Osteocyte (in vitro differentiated cells): ENCODE data around the gene SLC7A6OS. TPM values are rescaled to one million over a fixed set of nuclear protein-coding genes. Genes with fewer than 3 reads are reported as not detected.

Experiments used
- DNase-seq: peaks from one replicate; pipeline ENCODE4 v3.0.0; 2021; ENCODE audit warnings: mixed read lengths; ENCODE audit not compliant: unreplicated experiment; ENCODE audit errors: extremely low spot score
- H3K27ac Mint-ChIP-seq: one replicate; pipeline ENCODE4 v1.8.0; 2021; ENCODE audit warnings: mild to moderate bottlenecking, mixed read lengths; ENCODE audit not compliant: unreplicated experiment
- H3K27me3 Mint-ChIP-seq: one replicate; pipeline ENCODE4 v1.8.0; 2021; ENCODE audit warnings: mixed read lengths; ENCODE audit not compliant: unreplicated experiment
- H3K36me3 Mint-ChIP-seq: one replicate; pipeline ENCODE4 v1.8.0; 2021; ENCODE audit warnings: mixed read lengths; ENCODE audit not compliant: unreplicated experiment
- H3K4me1 Mint-ChIP-seq: one replicate; pipeline ENCODE4 v1.8.0; 2021; ENCODE audit warnings: mixed read lengths; ENCODE audit not compliant: unreplicated experiment
- H3K4me3 Mint-ChIP-seq: one replicate; pipeline ENCODE4 v1.8.0; 2021; ENCODE audit warnings: mild to moderate bottlenecking, moderate library complexity, mixed read lengths; ENCODE audit not compliant: unreplicated experiment
- H3K9me3 Mint-ChIP-seq: one replicate; pipeline ENCODE4 v1.8.0; 2021; ENCODE audit warnings: mixed read lengths; ENCODE audit not compliant: unreplicated experiment
- total RNA-seq: library from RNA; stranded (reverse); gene quantifications from 2 replicates; pipeline ENCODE4 v1.2.1, GENCODE V29; 2021
- TF ChIP-seq, protein P1 (sequence below): fragments of 200-600 bp; sonication (generic); IDR thresholded peaks from 2 replicates; pipeline ENCODE4 v1.5.0; 2021; ENCODE audit warnings: antibody characterized with exemption, mild to moderate bottlenecking, moderate library complexity

Gene SLC7A6OS
- total RNA-seq, 1 donor from 2014 or later: 14.2 TPM

- Mint-ChIP-seq H3K9me3 (no peaks in the 10 kb centered on the region), H3K27me3 (no peaks in the 10 kb centered on the region), H3K4me1 (no peaks in the 10 kb centered on the region), H3K36me3 (peaks cover 27% of the 10 kb centered on the region), H3K27ac (no peak overlapping the region), H3K4me3 (no peak overlapping the region)
- TF ChIP-seq, protein P1, sequence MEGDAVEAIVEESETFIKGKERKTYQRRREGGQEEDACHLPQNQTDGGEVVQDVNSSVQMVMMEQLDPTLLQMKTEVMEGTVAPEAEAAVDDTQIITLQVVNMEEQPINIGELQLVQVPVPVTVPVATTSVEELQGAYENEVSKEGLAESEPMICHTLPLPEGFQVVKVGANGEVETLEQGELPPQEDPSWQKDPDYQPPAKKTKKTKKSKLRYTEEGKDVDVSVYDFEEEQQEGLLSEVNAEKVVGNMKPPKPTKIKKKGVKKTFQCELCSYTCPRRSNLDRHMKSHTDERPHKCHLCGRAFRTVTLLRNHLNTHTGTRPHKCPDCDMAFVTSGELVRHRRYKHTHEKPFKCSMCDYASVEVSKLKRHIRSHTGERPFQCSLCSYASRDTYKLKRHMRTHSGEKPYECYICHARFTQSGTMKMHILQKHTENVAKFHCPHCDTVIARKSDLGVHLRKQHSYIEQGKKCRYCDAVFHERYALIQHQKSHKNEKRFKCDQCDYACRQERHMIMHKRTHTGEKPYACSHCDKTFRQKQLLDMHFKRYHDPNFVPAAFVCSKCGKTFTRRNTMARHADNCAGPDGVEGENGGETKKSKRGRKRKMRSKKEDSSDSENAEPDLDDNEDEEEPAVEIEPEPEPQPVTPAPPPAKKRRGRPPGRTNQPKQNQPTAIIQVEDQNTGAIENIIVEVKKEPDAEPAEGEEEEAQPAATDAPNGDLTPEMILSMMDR: no peak
- DNase-seq: no peak
These were observed 38.1 kb upstream of the SLC7A6OS start for GRCh38 chr16:68348639-68349445.

DNA sequence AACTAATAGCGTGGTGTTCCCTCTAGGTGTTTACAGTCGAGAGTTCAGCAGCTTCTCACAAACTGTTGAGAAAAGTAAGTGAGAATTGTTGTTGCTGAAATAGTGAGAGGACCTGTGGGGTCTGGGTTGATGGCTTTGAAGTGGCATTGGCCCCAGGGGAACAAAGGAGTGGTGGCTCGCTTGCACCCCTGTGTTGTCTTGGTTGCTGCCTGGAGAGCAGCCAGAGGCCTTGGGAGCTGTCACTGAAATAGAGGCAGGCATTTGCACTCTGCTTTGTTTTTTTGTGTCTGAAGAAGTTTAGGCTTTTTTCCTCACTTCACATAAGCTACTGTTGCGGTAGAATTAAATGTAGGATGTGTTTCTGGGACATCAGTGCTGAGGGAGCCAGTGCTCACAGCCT, 36.9 kb upstream of the SLC7A6OS start:
- no peak overlapping the region for H3K27ac Mint-ChIP-seq
- TF ChIP-seq, protein P1: no peak
- no peak for DNase-seq
- H3K27me3 Mint-ChIP-seq: no peaks in the 10 kb centered on the region
- no peaks in the 10 kb centered on the region for H3K4me1 Mint-ChIP-seq
- no peaks in the 10 kb centered on the region for H3K9me3 Mint-ChIP-seq
- peaks cover 30% of the 10 kb centered on the region for H3K36me3 Mint-ChIP-seq
- no peak overlapping the region for H3K4me3 Mint-ChIP-seq

- Mint-ChIP-seq H3K4me1 (no peaks in the 10 kb centered on the region), H3K36me3 (peaks cover 30% of the 10 kb centered on the region), H3K27me3 (no peaks in the 10 kb centered on the region), H3K9me3 (no peaks in the 10 kb centered on the region), H3K27ac (no peak overlapping the region), H3K4me3 (no peak overlapping the region)
- DNase-seq: no peak
- TF ChIP-seq, protein P1: no peak
These were observed 36.2 kb upstream of the SLC7A6OS start for GRCh38 chr16:68346892-68347480.

- DNase-seq: no peak
- Mint-ChIP-seq H3K27ac (no peak overlapping the region), H3K27me3 (no peaks in the 10 kb centered on the region), H3K4me1 (no peaks in the 10 kb centered on the region), H3K4me3 (no peak overlapping the region), H3K9me3 (no peaks in the 10 kb centered on the region), H3K36me3 (peaks cover 29% of the 10 kb centered on the region)
- TF ChIP-seq, protein P1: no peak
These were observed 35.4 kb upstream of the SLC7A6OS start for GRCh38 chr16:68345958-68346635.

- H3K36me3 Mint-ChIP-seq: peaks cover 36% of the 10 kb centered on the region
These were observed 34.6 kb upstream of the SLC7A6OS start for GRCh38 chr16:68345351-68345810.

More at GRCh38 chr16:68345351-68345810, 34.6 kb upstream of the SLC7A6OS start:
- no peaks in the 10 kb centered on the region for H3K27me3 Mint-ChIP-seq
- H3K9me3 Mint-ChIP-seq: no peaks in the 10 kb centered on the region
- H3K4me3 Mint-ChIP-seq: no peak overlapping the region
- no peaks in the 10 kb centered on the region for H3K4me1 Mint-ChIP-seq
- DNase-seq: no peak
- TF ChIP-seq, protein P1: no peak
- H3K27ac Mint-ChIP-seq: no peak overlapping the region
